ENCODE results near the gene SDCCAG8.

GRCh38 chr1:243495442-243496186, 239.8 kb downstream of the SDCCAG8 start:
- no peak for TF ChIP-seq POLR2AphosphoS5 (IDR thresholded peaks at IDR 0.05; ENCODE audit: low read depth)
- no peak for TF ChIP-seq CTCF (conservative IDR thresholded peaks at IDR 0.05; ENCODE audit: low read depth in 2 of 2)
- TF ChIP-seq EZH2 (IDR thresholded peaks at IDR 0.05; ENCODE audit: low read depth, unreplicated experiment): no peak
- no peak for TF ChIP-seq EZH2phosphoT487 (IDR thresholded peaks at IDR 0.05; ENCODE audit: unreplicated experiment)
- no peak for TF ChIP-seq JUNB (IDR thresholded peaks at IDR 0.05; ENCODE audit: unreplicated experiment)
- TF ChIP-seq STAT1 (IDR thresholded peaks at IDR 0.05; ENCODE audit: unreplicated experiment): no peak

Data from GM23338 (cell line).